ENCODE data around the gene SPAM1.

Gene SPAM1

GRCh38 chr7:123905714-123906113 is 19.3 kb upstream of the SPAM1 start:
- TF ChIP-seq ZFX (IDR thresholded peaks at IDR 0.05; ENCODE audit: borderline replicate concordance): no peak
- no peak for TF ChIP-seq CTCF (IDR thresholded peaks at IDR 0.05)
- H3K27ac ChIP-seq: no peak overlapping the region

DNA sequence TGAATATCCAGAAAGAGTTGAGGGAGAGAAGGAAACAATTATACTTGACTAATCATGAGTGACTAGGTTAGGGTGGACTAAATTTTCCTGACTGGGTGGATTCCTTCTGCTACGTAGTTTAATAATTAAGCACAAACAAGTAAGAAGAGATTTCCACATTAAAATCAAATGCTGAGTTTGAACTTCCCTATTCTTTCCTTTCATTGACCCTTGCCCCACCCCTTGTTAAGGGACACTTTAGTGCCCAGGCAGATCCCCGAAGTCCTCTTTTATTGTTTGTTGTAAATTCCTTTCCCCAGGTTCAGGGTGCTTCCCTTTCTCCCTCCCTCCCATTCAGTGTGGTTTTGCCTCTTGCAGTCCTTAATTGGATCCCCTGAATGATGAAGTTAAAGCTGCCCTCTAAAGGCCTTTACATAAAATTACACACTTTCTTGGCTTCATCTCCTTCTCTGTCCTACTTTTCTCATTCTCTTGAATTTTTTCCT is 8.8 kb upstream of the SPAM1 start:
- H3K27ac ChIP-seq: no peak overlapping the region
- no peak for TF ChIP-seq ZFX (IDR thresholded peaks at IDR 0.05; ENCODE audit: borderline replicate concordance)
- peak; percentile 79 for TF ChIP-seq CTCF (IDR thresholded peaks at IDR 0.05)

DNA sequence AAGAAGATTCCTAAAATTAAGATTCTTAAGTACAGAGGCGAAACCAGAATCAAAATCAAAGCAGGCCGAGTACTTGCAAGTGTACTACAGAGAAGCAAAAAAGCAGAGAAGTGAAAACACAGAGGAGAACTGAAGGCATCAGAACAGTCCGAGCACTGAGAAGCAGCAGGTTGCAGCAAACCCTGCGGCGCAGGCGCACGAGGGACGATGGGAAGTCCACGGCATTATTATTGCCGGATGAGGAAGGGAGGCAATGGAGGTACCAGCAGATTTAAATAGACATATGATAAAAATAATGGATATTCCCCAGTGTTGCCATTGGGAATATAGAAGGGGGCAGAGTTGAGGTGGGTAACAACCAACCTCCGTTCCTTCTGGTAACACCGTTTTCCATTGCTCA is 7.2 kb upstream of the SPAM1 start:
- H3K27ac ChIP-seq: no peak overlapping the region
- TF ChIP-seq CTCF (IDR thresholded peaks at IDR 0.05): no peak
- no peak for TF ChIP-seq ZFX (IDR thresholded peaks at IDR 0.05; ENCODE audit: borderline replicate concordance)

DNA sequence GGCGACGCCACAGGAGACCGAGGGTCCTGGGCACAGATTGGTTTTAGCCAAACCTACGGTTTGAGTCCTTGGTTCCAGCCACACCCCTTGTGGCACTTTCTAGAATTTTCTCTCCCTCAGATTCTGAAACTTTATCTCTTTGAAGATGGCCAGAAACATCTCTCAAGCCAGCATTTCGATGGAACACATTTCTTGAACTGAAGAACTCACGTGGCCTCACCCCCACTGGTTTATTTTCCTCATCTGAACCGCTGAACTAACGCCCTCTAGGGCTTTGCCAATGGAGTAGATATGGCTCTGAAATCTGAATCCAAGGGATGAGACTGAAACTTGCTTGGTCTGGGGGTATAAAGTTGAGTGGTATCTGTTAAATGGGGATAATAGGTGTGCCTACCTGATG is 6.7 kb upstream of the SPAM1 start:
- no peak overlapping the region for H3K27ac ChIP-seq
- no peak for TF ChIP-seq ZFX (IDR thresholded peaks at IDR 0.05; ENCODE audit: borderline replicate concordance)
- TF ChIP-seq CTCF (IDR thresholded peaks at IDR 0.05): no peak

DNA sequence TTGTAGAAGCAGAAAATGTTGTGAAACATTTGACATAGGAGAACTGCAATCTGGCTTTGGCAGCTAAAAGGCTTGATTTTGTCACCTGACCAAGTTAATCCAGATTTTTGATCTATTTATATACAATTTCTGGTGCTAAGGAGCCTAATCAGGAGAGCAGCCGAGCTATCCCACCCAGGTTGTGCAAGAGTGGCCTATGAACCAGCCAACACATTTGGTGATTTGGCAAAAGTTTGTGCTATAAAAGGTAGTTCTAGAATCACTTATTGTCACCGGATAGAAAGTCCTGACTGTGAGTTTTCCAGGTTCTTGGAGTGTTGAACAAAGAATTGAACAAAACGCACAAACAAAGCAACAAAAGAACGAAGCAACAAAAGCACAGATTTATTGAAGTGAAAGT is 1.4 kb upstream of the SPAM1 start:
- TF ChIP-seq ZFX (IDR thresholded peaks at IDR 0.05; ENCODE audit: borderline replicate concordance) (no peak), CTCF (IDR thresholded peaks at IDR 0.05) (no peak)
- H3K27ac ChIP-seq: no peak overlapping the region

GRCh38 chr7:123929107-123929506 is 4.1 kb downstream of the SPAM1 start:
- TF ChIP-seq ZFX (IDR thresholded peaks at IDR 0.05; ENCODE audit: borderline replicate concordance) (no peak), CTCF (IDR thresholded peaks at IDR 0.05) (no peak)
- H3K27ac ChIP-seq: no peak overlapping the region

- TF ChIP-seq CTCF (IDR thresholded peaks at IDR 0.05): no peak
- TF ChIP-seq ZFX (IDR thresholded peaks at IDR 0.05; ENCODE audit: borderline replicate concordance): no peak
- H3K27ac ChIP-seq: no peak overlapping the region
Observed at GRCh38 chr7:123929655-123930054, 4.6 kb downstream of the SPAM1 start.
